ENCODE measurements around the gene CRB3.

- TF ChIP-seq CTCF (IDR thresholded peaks at IDR 0.05) (no peak), EP300 (IDR thresholded peaks at IDR 0.05) (no peak)
Measured at GRCh38 chr19:6509118-6509971, 45.3 kb downstream of the CRB3 start.

Measured in stomach (tissue), 4 donors.